ENCODE results near the gene HILPDA. TPM values are rescaled to one million over a fixed set of nuclear protein-coding genes. Genes with fewer than 3 reads are reported as not detected.

Gene HILPDA
- total RNA-seq, 2 experiments from 2014 or later, result 1.7 TPM

- Histone ChIP-seq H3K36me3 (ENCODE audit: insufficient read depth, low read length) (no peaks in the 10 kb centered on the region), H3K27me3 (ENCODE audit: control insufficient read depth in 1 of 2, insufficient read depth in 2 of 2, low read length in 2 of 2) (no peaks in the 10 kb centered on the region), H3K4me1 (ENCODE audit: insufficient read depth, low read length) (peaks cover 9% of the 10 kb centered on the region), H3K27ac (ENCODE audit: low read depth in 1 of 2, low read length in 2 of 2) (no peak overlapping the region), H3K4me3 (ENCODE audit: low read length) (no peak overlapping the region), H3K9me3 (ENCODE audit: control insufficient read depth in 1 of 2, insufficient read depth in 1 of 2, low read length in 2 of 2) (no peaks in the 10 kb centered on the region)
- Mint-ChIP-seq H3K4me1 (ENCODE audit: low read depth) (no peaks in the 10 kb centered on the region), H3K36me3 (ENCODE audit: low read depth) (no peaks in the 10 kb centered on the region), H3K27me3 (no peaks in the 10 kb centered on the region), H3K27ac (no peak overlapping the region), H3K4me3 (no peak overlapping the region), H3K9me3 (no peaks in the 10 kb centered on the region)
- ATAC-seq (ENCODE audit: poor library complexity), result no peak
- intact Hi-C loops (cut with DNase I, micrococcal nuclease), result no loop called here
- POLR2A ChIA-PET, result no interaction called here
- DNase-seq, result no peak
- TF ChIP-seq CTCF (IDR thresholded peaks at IDR 0.05), result no peak
- CTCF ChIA-PET, result interaction anchor here (1.0 to 1.2 kb wide), 2 partner anchors 11 to 13 kb away, joined by 4 to 5 read pairs; no protein-coding TSS in a partner anchor
Measured at GRCh38 chr7:128447941-128448564, 7.6 kb upstream of the HILPDA start.

GRCh38 chr7:128448751-128449302 lies 6.9 kb upstream of the HILPDA start:
- ATAC-seq (ENCODE audit: poor library complexity) (no peak), DNase-seq (no peak)
- Histone ChIP-seq H3K4me3 (ENCODE audit: low read length) (no peak overlapping the region), H3K27me3 (ENCODE audit: control insufficient read depth in 1 of 2, insufficient read depth in 2 of 2, low read length in 2 of 2) (no peaks in the 10 kb centered on the region), H3K4me1 (ENCODE audit: insufficient read depth, low read length) (peaks cover 5% of the 10 kb centered on the region), H3K27ac (ENCODE audit: low read depth in 1 of 2, low read length in 2 of 2) (no peak overlapping the region), H3K9me3 (ENCODE audit: control insufficient read depth in 1 of 2, insufficient read depth in 1 of 2, low read length in 2 of 2) (no peaks in the 10 kb centered on the region), H3K36me3 (ENCODE audit: insufficient read depth, low read length) (no peaks in the 10 kb centered on the region)
- CTCF ChIA-PET, result interaction anchor here (1.2 kb wide), 1 partner anchor 11 kb away, joined by 4 read pairs; no protein-coding TSS in a partner anchor
- no peaks in the 10 kb centered on the region for H3K27me3 Mint-ChIP-seq
- no peaks in the 10 kb centered on the region for H3K36me3 Mint-ChIP-seq (ENCODE audit: low read depth)
- no peaks in the 10 kb centered on the region for H3K4me1 Mint-ChIP-seq (ENCODE audit: low read depth)
- POLR2A ChIA-PET, result no interaction called here
- H3K4me3 Mint-ChIP-seq, result no peak overlapping the region
- intact Hi-C loops (cut with DNase I, micrococcal nuclease), result no loop called here
- no peaks in the 10 kb centered on the region for H3K9me3 Mint-ChIP-seq
- no peak overlapping the region for H3K27ac Mint-ChIP-seq
- no peak for TF ChIP-seq CTCF (IDR thresholded peaks at IDR 0.05)

GRCh38 chr7:128450409-128450808 lies 5.3 kb upstream of the HILPDA start:
- Histone ChIP-seq H3K4me3 (ENCODE audit: low read length) (no peak overlapping the region), H3K27ac (ENCODE audit: low read depth in 1 of 2, low read length in 2 of 2) (no peak overlapping the region), H3K27me3 (ENCODE audit: control insufficient read depth in 1 of 2, insufficient read depth in 2 of 2, low read length in 2 of 2) (no peaks in the 10 kb centered on the region), H3K36me3 (ENCODE audit: insufficient read depth, low read length) (no peaks in the 10 kb centered on the region), H3K4me1 (ENCODE audit: insufficient read depth, low read length) (peaks cover 6% of the 10 kb centered on the region), H3K9me3 (ENCODE audit: control insufficient read depth in 1 of 2, insufficient read depth in 1 of 2, low read length in 2 of 2) (no peaks in the 10 kb centered on the region)
- Mint-ChIP-seq H3K4me3 (no peak overlapping the region), H3K36me3 (ENCODE audit: low read depth) (no peaks in the 10 kb centered on the region), H3K27me3 (no peaks in the 10 kb centered on the region), H3K4me1 (ENCODE audit: low read depth) (peaks cover 4% of the 10 kb centered on the region), H3K9me3 (no peaks in the 10 kb centered on the region), H3K27ac (no peak overlapping the region)
- DNase-seq (no peak), ATAC-seq (ENCODE audit: poor library complexity) (no peak)
- ChIA-PET POLR2A (no interaction called here), CTCF (no interaction called here)
- no peak for TF ChIP-seq CTCF (IDR thresholded peaks at IDR 0.05)
- intact Hi-C loops (cut with DNase I, micrococcal nuclease), result loop anchor here in 1 of 2 experiments (10.0 kb wide), 2 partner anchors 106 to 1154 kb away; partner anchors contain the start of gene RBM28
